ENCODE measurements around the gene RAPGEF1.

DNA sequence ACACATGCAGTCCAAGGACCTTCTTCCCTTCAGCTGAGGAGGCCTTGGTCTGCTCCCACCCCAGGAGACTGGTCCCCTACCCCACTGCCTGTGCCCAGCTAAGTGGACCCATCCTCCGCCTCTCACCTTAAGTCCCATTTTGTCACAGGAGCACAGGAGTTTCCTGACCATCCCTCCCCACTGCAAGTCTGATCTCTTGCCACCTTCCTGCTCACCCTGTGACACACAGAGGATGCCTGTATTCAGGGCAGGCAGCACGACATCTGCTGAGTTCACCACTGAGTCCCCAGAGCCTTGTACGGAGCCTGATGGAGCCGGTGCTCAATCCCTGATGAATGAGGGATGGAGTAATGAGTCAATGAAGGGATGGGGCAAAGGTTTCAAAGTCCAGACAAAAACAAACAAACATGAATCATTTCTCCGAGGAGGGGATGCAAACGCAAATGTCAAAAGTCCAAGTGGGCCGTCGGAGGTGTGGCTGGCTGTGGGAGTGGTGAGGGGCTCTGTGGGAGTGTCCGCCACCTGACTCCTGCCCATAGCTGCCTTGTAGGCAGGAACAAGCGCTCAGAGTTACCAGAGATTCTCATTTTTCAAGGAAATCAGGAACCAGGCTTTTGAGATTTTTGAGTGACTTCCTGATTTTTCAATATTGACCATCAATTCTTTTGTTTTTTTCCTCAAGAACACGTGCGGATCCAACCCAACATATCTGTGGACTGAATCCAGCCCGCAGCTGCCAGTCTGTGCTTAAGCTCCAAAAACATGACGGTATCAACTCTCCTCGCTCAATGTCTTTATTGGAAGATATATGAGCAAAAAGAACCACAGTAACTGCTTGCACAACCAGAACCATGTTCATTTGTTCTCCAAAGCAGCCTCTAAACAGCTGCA is 4.4 kb downstream of the RAPGEF1 start:
- TF ChIP-seq, protein P1, sequence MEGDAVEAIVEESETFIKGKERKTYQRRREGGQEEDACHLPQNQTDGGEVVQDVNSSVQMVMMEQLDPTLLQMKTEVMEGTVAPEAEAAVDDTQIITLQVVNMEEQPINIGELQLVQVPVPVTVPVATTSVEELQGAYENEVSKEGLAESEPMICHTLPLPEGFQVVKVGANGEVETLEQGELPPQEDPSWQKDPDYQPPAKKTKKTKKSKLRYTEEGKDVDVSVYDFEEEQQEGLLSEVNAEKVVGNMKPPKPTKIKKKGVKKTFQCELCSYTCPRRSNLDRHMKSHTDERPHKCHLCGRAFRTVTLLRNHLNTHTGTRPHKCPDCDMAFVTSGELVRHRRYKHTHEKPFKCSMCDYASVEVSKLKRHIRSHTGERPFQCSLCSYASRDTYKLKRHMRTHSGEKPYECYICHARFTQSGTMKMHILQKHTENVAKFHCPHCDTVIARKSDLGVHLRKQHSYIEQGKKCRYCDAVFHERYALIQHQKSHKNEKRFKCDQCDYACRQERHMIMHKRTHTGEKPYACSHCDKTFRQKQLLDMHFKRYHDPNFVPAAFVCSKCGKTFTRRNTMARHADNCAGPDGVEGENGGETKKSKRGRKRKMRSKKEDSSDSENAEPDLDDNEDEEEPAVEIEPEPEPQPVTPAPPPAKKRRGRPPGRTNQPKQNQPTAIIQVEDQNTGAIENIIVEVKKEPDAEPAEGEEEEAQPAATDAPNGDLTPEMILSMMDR (IDR thresholded peaks at IDR 0.05) = no peak
- no peak for TF ChIP-seq POLR2A (IDR thresholded peaks at IDR 0.05)
